NCI-H1092 (cell line): ENCODE results near the gene CRIM1.

Experiments used
- DNase-seq: peaks from one replicate; lab custom pipeline; 2025; lab: John Stamatoyannopoulos, UW

The CRIM1 gene

GRCh38 chr2:36554531-36554930, 199.0 kb downstream of the CRIM1 start:
- DNase-seq = no peak

DNA sequence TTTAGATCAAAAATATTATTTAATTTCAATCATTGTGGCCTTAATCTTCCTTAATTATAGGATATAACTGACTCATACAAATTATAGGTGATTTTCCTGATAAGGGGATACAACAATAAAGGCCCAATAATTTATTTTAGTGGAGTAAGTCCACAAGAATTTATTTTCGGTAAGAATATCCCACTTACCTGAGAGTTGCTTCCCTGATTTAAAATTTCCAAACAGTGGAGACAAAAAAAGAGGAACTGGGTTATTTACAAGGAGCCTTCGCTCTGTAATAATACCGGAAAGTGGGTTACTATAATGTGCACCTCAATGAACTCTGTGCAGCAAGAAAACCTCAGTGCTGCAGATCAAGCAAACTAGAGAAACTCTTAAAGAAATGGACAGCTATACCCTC, 200.2 kb downstream of the CRIM1 start:
- no peak for DNase-seq

DNA sequence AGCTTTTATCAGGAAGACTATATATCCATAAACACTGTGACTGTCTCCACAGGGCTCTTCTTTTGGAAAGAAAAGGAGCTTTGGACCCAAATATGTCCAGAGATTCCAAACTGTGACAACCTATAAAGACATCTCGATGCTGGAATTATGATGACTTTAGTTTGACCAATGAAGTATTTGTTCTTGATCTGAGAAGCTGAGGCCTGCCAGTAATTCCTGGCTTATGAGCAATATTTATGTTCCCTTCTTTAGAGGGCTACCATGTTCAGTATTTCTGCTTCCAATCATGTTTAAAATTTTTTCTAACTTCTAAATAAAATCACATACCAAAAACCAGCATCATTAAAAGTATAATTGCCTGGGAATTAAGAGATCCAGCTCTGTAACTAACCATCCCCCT, 201.3 kb downstream of the CRIM1 start:
- no peak for DNase-seq

DNA sequence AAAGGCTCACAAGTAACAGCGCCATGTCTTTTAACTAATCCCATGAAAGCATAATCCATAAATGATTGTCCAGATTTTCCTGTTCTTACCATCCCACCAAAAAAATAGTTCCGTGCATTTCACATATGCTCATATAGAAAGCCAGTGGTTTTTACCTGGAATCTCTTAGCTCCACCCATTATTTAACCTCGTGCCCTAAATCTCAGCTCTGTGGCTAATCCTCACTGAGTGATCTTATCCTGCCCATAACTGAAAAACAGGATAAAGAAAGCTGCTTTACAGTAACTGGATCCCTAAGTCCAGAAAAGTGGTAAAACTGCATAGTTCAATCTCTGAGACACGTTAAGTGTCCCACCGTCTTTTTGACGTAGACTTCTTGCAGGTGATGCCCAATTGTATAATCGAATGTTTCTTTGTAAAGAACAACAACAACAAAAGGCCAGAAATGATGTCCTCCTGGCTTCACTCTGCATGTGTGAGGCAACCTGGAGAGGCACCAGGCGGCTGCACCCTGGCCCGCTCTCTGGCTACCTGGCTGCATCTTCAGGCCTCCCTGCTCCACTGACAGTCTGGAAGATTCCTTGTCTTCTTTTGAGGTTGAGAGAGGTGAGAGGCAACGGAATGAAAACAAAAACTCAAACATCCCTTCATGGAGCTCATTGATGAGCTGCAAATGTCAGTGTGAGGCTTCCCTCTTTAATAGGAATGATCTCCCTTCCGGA, 203.8 kb downstream of the CRIM1 start:
- no peak for DNase-seq

GRCh38 chr2:36560726-36561125, 205.1 kb downstream of the CRIM1 start:
- no peak for DNase-seq

- no peak for DNase-seq
Observed at GRCh38 chr2:36561237-36561944, 205.8 kb downstream of the CRIM1 start.

GRCh38 chr2:36562240-36562639, 206.7 kb downstream of the CRIM1 start:
- DNase-seq = no peak

DNA sequence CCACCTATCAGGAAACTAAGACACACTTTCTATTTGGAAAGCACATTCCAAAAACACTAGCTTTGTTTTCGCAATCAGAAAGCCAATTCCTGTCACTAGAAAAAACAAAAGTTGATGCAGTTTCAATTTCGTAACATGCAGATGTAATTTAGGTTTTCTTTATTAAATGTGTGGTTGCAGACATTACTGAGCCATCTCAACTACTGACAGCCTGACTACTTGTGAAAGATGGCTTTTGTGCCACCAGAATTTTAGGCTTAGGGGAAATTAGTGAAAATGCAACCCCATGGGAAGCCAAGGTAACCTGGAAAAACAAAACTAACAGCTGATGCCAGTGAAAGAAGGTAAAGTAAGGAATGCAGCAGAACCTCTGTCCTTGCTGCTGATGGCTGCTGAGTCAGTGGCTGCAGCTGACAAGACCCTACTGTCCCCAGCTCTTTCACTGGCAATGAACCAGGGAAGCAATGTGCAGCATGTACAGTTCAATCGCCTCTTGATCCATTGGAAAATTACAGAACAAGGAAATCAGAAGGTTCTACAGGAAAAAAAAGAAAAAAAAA, 207.5 kb downstream of the CRIM1 start:
- DNase-seq = no peak

DNA sequence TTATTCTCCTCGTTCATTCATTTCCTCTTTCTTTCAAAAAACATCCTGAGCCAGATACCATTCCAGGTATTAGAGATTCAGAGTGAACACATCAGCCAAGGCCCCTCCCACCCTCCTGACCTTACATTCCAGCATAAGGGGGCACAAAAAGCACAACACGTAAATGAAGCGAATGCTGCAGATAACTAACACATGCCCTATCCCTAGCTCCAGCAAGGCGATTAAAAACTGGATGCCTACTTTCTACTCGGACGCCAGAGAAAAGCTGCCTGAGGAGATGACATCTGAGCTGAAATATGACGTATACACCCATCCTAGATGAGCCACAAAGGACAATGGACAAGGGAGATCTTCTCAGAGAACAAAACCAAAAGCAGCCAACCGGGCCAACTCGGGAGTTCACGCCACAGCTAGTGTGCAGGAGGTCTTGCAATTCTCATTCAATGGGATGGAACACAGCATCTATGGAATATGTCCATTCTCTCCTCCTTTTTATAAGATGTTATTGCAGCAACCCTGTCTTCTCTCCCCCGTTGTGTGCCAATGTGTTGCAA, 208.9 kb downstream of the CRIM1 start:
- no peak for DNase-seq

GRCh38 chr2:36565712-36566111, 210.1 kb downstream of the CRIM1 start:
- DNase-seq = no peak

- DNase-seq = no peak
Observed at GRCh38 chr2:36566887-36567286, 211.3 kb downstream of the CRIM1 start.

GRCh38 chr2:36567711-36568408, 212.3 kb downstream of the CRIM1 start:
- no peak for DNase-seq

DNA sequence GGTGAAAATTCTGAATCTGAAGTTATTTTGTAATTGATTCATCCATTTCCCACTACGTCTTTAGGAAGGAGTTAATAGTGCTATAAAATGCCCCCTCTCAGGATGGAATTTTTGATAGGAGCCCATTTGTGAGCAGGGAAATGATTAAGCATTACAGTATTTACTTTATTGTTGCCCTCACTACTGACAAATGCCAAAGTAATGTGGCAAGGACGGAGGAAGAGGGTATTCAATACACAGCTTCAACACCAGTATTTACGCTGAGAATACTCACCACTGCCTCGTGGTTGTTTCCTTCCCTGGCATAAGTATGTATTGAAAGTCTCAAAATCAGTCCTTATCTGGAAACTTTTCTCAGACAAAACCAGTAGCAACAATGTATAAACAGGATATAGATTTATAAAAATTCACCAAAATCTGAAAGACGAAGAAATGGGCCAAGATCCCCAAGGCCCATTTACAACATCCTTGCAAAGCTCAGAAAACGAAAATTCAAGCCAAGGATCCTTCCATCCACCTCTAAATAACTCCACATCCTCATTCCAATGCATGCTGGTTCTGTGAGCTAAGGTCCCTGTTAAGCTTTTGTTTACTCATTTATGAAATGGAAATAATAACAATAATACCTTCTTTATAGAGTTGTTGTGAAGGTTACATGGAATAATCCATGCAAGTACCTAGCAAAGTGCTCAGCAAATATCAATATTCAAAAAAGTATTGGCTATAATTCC, 213.1 kb downstream of the CRIM1 start:
- no peak for DNase-seq

GRCh38 chr2:36569267-36569856, 213.8 kb downstream of the CRIM1 start:
- DNase-seq = no peak

DNA sequence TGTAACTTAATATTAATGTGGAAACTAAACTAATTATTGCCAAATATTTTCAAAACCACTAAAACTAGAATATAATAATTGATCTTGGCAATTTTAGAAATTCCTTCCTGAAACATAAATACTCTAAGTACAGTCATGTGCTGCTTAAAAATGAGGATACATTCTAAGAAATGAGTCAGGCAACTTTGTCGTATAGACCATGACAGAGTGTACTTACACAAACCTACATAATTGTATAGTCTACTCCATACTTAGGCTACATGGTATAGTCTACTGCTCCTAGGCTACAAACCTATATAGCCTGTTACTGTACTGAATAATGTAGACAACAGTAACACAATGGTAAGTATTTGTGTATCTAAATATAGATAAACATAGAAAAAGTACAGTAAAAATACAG, 214.8 kb downstream of the CRIM1 start:
- no peak for DNase-seq

DNA sequence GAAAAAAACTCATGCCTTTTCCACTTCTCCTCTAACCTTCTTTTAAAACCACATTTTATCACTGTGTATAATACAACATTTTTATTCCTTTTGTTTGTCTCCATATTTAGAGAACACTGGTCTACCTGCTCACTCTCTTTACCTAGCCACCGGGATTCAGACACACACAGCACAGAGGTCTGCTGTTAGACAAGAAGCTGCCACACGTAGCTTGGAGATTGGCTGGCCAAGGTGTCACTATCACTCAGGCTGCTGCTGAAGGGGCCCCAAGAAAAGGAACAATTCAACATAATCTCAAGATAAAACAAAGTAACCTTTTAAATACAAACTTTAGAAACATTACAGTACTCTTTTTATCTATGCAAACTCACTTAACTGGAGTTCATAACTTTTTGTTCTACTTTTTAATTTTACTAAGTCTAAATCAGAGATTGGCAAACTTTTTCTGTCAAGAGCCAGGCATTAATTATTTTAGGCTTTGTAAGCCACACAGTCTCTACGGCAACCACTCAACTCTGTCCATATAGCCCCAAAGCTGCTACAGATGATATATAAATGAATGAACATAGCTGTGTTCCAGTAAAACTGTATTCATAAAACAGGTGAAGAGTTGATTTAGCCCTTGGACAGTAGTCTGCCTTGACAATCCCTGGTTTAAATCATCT, 216.6 kb downstream of the CRIM1 start:
- DNase-seq = no peak

DNA sequence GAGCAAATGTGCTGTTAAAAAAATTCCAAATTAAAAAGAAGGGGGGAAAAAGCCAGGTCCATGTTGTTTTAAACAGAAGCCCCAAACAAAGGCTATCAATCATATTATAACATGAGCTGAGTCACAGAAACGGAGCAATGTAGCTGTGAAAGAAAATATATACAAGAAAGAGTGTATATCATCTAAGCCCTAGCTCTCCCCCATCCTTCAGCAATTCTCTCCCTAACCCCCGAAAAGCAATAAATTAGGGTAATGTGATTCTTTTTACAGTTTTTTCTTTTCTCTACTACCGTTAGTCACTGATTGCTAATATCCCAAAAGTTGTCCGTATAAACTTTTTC, 217.1 kb downstream of the CRIM1 start:
- no peak for DNase-seq

DNA sequence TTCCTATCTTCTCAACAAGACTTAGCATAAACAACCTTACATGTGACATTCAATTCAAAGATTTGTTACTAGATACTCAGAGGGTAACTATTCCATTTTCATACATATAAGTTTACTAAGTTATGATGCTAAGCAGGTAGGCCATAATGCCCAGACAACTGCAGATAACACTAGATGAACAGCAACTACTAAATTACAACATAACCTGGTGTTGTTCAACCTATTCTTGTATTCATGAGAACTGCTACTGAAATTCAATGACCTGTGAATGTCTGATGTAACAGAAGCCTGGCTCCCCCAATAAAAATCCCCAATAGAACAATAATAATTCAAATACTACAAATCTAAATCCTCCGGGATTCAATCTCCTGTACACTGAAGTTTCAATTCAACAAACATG, 217.6 kb downstream of the CRIM1 start:
- no peak for DNase-seq

- DNase-seq = no peak
Observed at GRCh38 chr2:36574560-36574959, 219.0 kb downstream of the CRIM1 start.

DNA sequence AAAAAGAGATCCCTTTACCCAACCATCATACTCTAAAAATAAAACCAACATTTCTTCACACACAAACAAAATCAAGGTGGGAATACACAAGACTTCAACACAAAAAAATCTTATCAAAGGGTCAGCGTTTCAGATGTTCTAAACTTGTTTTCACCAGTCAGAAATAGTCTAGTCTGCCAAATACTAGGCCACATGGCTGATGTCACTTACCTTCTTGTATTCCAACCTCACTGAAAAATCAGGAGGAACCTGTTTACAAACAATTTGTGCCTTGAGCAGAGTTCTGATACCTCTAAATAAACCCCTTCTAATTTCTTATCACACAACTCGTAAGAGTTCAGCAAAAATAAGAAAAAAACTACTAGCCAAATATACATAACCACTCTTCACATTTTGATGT, 222.3 kb downstream of the CRIM1 start:
- DNase-seq = no peak
